ENCODE measurements around the gene CEP72. TPM values are rescaled to one million over a fixed set of nuclear protein-coding genes. Genes with fewer than 3 reads are reported as not detected.

Gene CEP72
- total RNA-seq, 1 experiment from 2014 or later: 24.8 TPM

DNA sequence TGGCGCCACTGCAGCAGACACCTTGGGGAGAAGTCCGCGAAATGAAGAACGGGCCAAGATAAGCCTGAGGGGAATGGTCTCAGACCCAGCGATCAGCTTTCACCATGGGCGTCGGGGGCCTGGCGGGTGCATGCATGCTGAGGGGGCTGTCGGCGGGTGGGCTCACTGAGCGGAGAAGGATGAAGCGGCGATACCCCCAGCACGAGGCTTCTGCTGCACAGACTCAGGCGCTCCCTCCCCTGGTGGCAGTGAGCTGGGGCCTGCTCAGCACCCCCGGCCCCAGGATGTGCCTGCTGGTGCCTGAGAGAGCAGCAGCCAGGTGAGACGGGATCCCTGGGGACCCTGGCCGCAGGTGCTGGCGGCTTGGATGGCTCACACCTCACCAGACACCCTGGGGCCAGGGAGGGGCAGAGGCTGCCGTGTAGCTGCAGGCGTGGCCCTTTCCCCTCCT is 31.2 kb downstream of the CEP72 start:
- Histone ChIP-seq H3K23me2 (ENCODE audit: insufficient read length, low read depth, low read length, poor library complexity, severe bottlenecking) (no peaks in the 10 kb centered on the region), H3K56ac (ENCODE audit: insufficient read length, low read depth, low read length) (no peak overlapping the region), H3K27ac (ENCODE audit: insufficient read length, low read depth, low read length) (no peak overlapping the region), H3T11ph (ENCODE audit: low read length) (no peak overlapping the region), H4K91ac (ENCODE audit: insufficient read length, low read depth, low read length) (no peak overlapping the region), H2AFZ (ENCODE audit: low read length) (no peak overlapping the region), H3K4me2 (ENCODE audit: insufficient read depth, insufficient read length, low read length) (no peak overlapping the region), H3K79me1 (ENCODE audit: insufficient read depth, low read depth, low read length, poor library complexity, severe bottlenecking) (no peaks in the 10 kb centered on the region), H2AK5ac (ENCODE audit: insufficient read length, low read length) (no peak overlapping the region), H3K27me3 (ENCODE audit: insufficient read depth, low read length) (no peaks in the 10 kb centered on the region), H3K14ac (ENCODE audit: insufficient read depth, low read length) (no peak overlapping the region), H4K5ac (ENCODE audit: insufficient read length, low read depth, low read length) (no peak overlapping the region), H3K23ac (ENCODE audit: insufficient read length, low read depth, low read length) (no peak overlapping the region), H2BK5ac (ENCODE audit: insufficient read length, low read length) (no peak overlapping the region), H3K4me1 (ENCODE audit: insufficient read depth, low read length) (no peaks in the 10 kb centered on the region), H3K79me2 (ENCODE audit: insufficient read depth, low read length) (no peaks in the 10 kb centered on the region), H3K4ac (ENCODE audit: low read depth, low read length) (no peak overlapping the region), H2BK15ac (ENCODE audit: low read depth, low read length) (no peak overlapping the region), H4K20me1 (ENCODE audit: control insufficient read depth, insufficient read depth, insufficient read length) (no peaks in the 10 kb centered on the region), H2BK20ac (ENCODE audit: low read depth, low read length, poor library complexity, severe bottlenecking) (no peak overlapping the region), H2BK120ac (ENCODE audit: low read depth, low read length, poor library complexity, severe bottlenecking) (no peak overlapping the region), H4K8ac (replicated peaks; ENCODE audit: insufficient read length, low read depth, low read length) (no peak overlapping the region), H3K18ac (ENCODE audit: insufficient read length, low read depth, low read length) (no peak overlapping the region), H3K9me3 (ENCODE audit: control insufficient read depth, low read depth, low read length) (peaks cover 17% of the 10 kb centered on the region), H2BK12ac (ENCODE audit: insufficient read length, low read depth, low read length) (no peak overlapping the region), H3K9ac (ENCODE audit: extremely low read depth, insufficient read length, low read length) (no peak overlapping the region)
- H3K27me3 Mint-ChIP-seq (ENCODE audit: low read depth): no peaks in the 10 kb centered on the region
- WGBS (ENCODE audit: extremely low coverage, insufficient read length, low lambda C conversion rate): no CpG with 5 or more reads among the region's 21 CpGs
- H3K36me3 Mint-ChIP-seq (ENCODE audit: insufficient read depth in 1 of 3, low read depth in 3 of 3): peaks cover 33 to 42% (median 34%) of the 10 kb centered on the region in 3 experiments
- H3K9me3 Mint-ChIP-seq: no peaks in the 10 kb centered on the region; a peak in 1 of 5 replicates
- TF ChIP-seq, protein P1, sequence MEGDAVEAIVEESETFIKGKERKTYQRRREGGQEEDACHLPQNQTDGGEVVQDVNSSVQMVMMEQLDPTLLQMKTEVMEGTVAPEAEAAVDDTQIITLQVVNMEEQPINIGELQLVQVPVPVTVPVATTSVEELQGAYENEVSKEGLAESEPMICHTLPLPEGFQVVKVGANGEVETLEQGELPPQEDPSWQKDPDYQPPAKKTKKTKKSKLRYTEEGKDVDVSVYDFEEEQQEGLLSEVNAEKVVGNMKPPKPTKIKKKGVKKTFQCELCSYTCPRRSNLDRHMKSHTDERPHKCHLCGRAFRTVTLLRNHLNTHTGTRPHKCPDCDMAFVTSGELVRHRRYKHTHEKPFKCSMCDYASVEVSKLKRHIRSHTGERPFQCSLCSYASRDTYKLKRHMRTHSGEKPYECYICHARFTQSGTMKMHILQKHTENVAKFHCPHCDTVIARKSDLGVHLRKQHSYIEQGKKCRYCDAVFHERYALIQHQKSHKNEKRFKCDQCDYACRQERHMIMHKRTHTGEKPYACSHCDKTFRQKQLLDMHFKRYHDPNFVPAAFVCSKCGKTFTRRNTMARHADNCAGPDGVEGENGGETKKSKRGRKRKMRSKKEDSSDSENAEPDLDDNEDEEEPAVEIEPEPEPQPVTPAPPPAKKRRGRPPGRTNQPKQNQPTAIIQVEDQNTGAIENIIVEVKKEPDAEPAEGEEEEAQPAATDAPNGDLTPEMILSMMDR (conservative IDR thresholded peaks at IDR 0.05): no peak
- H3K27ac Mint-ChIP-seq: no peak overlapping the region
- no peak overlapping the region for H3K4me3 Mint-ChIP-seq
- DNase-seq: no peak
- H3K4me1 Mint-ChIP-seq: no peaks in the 10 kb centered on the region

Data from H9 (cell line).